Measurements from ENCODE around the gene SPSB1. TPM values are rescaled to one million over a fixed set of nuclear protein-coding genes. Genes with fewer than 3 reads are reported as not detected.

The SPSB1 gene
- total RNA-seq, 1 experiment from 2014 or later: 4.3 TPM

DNA sequence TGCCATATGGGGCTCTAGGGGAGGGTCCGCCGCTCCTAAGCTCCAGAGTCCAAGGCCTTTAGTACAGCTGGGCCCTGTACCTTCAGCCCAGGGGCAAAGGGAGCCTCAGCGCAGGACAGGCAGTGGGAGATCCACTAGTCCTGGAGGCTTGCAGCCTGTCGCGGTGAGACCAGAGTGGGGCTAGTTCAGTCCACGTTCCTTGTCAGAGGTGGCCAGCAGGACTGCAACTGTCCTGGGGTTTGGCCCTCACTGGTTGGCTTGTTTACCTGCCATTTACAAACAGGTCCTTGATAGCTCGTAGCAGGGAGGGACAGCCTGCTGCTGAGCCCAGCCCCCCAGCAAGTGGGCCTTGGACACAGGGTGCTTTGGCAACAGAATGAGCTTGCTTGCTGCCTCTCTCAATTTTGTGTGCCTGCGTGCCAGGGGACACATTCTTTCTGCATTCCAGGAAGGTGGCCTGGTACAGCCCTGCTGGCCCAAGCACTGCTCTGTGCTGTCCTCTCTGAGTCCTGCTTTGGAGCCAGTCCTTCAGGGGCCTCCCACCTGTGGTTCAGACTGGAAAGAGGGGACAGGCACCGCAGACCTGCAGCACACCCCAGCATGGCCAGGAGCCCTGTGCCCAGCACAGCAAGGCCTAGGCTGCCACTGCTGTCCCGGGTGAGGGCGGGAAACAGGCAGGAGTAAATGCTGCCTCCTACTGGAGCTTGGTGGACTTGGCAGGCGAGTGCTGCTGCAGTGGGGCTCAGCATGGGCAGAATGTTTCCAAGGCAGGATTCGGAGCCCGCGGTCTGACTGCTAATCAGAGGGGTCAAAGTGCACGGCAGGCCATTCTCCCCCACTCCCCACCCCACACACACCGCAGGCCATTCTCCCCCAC is 42.9 kb upstream of the SPSB1 start (continued):
- TF ChIP-seq MXD4 (CRISPR knock-in tag; IDR thresholded peaks at IDR 0.05; ENCODE audit: borderline replicate concordance) (no peak), ZNF281 (CRISPR knock-in tag; IDR thresholded peaks at IDR 0.05) (no peak), NFATC4 (CRISPR knock-in tag; IDR thresholded peaks at IDR 0.05) (no peak), ZNF263 (CRISPR knock-in tag; IDR thresholded peaks at IDR 0.05; ENCODE audit: low read depth) (no peak), PRRX2 (CRISPR knock-in tag; IDR thresholded peaks at IDR 0.05) (no peak), MYBL2 (CRISPR knock-in tag; IDR thresholded peaks at IDR 0.05) (no peak), ZNF396 (CRISPR knock-in tag; IDR thresholded peaks at IDR 0.05; ENCODE audit: borderline replicate concordance) (no peak), ELF4 (CRISPR knock-in tag; IDR thresholded peaks at IDR 0.05; ENCODE audit: low read depth) (no peak), TCF7 (CRISPR knock-in tag; IDR thresholded peaks at IDR 0.05; ENCODE audit: low read depth) (no peak), ZBTB21 (CRISPR knock-in tag; IDR thresholded peaks at IDR 0.05; ENCODE audit: borderline replicate concordance) (no peak; the same call in 1 of the 2 replicates), ATF1 (CRISPR knock-in tag; IDR thresholded peaks at IDR 0.05) (no peak), CREM (CRISPR knock-in tag; IDR thresholded peaks at IDR 0.05) (no peak)
- TF ChIP-seq, protein P1, sequence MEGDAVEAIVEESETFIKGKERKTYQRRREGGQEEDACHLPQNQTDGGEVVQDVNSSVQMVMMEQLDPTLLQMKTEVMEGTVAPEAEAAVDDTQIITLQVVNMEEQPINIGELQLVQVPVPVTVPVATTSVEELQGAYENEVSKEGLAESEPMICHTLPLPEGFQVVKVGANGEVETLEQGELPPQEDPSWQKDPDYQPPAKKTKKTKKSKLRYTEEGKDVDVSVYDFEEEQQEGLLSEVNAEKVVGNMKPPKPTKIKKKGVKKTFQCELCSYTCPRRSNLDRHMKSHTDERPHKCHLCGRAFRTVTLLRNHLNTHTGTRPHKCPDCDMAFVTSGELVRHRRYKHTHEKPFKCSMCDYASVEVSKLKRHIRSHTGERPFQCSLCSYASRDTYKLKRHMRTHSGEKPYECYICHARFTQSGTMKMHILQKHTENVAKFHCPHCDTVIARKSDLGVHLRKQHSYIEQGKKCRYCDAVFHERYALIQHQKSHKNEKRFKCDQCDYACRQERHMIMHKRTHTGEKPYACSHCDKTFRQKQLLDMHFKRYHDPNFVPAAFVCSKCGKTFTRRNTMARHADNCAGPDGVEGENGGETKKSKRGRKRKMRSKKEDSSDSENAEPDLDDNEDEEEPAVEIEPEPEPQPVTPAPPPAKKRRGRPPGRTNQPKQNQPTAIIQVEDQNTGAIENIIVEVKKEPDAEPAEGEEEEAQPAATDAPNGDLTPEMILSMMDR (IDR thresholded peaks at IDR 0.05): peak; percentile 72
- TF ChIP-seq, protein P2, sequence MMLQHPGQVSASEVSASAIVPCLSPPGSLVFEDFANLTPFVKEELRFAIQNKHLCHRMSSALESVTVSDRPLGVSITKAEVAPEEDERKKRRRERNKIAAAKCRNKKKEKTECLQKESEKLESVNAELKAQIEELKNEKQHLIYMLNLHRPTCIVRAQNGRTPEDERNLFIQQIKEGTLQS (CRISPR knock-in tag; conservative IDR thresholded peaks at IDR 0.05): no peak

DNA sequence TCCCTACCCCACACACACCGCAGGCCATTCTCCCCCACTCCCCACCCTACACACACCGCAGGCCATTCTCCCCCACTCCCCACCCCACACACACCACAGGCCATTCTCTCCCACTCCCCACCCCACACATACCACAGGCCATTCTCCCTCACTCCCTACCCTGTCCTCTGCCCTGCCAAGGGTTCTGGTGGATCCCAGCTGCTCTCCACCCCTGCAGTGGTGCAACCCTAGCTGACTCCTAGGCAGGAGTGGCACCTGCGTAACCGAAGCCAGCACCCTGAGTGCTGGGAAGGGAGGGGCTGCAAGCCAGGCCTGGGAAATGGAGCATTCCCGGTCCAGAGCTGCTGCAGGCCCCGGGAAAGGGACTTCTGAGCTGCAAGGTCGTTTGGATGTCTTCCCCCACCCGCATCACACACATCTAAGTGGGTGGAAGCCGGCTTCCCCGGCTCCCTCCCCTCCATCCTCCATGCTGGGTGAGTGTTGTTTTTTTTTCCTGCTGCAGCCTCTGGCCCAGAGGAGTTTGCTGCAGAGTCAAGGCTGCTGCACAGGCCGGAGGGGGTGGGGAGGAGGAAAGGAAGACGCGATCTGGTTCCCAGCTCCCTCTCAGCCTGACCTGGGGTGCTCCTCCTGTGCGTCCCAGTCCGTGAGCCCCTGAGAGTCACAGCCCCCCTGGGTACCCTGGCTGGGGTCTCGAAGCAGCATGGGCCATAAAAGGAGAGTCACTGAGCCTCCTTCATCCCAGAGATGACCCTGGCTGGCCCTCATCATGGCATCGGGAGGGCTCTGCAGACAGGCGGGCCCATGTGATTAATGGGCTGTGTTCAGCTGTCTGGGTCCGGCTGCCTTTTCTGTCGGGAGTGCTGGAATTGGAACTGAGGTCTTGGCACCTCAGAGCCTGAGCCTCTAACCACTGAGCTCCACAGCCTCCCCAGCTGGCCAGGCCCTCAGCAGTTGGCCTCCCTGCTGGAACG is 42.0 kb upstream of the SPSB1 start:
- Mint-ChIP-seq H3K4me1 (peaks cover 42% of the 10 kb centered on the region), H3K36me3 (no peaks in the 10 kb centered on the region), H3K9me3 (no peaks in the 10 kb centered on the region), H3K27me3 (ENCODE audit: low read depth) (no peaks in the 10 kb centered on the region), H3K27ac (no peak overlapping the region), H3K4me3 (no peak overlapping the region)
- DNase-seq (ENCODE audit: low spot score) (no peak), ATAC-seq (peak; percentile 23)
- TF ChIP-seq, protein P3, sequence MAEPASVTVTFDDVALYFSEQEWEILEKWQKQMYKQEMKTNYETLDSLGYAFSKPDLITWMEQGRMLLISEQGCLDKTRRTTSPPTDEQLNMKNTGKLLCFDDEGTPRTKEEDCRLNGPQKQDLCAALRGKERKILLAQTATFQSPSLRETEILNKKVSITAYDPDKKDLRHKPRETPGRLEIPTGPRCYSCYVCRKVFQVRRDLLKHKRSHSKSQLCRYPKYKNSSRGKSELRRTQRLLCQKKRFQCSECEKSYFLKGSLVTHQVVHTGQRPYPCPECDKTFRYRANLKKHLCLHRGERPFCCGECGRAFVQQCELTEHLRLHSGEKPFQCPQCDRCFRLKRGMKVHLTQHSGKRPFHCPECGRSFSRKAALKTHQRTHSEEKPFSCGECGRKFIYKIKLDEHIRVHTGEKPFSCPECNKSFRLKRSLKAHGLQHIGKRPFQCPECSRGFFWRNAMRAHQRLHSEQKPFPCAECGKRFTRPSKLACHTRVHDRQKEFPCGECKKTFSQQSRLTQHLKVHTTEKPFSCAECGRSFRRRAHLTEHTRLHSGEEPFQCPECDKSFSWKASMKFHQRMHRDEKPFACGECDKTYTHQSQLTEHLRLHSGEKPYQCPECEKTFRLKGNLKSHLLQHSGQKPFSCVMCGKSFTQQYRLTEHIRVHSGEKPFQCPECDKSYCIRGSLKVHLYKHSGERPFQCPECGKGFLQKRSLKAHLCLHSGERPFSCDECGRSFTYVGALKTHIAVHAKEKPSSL (CRISPR knock-in tag; conservative IDR thresholded peaks at IDR 0.05): no peak
- TF ChIP-seq PRRX2 (CRISPR knock-in tag; IDR thresholded peaks at IDR 0.05) (no peak), TCF7 (CRISPR knock-in tag; IDR thresholded peaks at IDR 0.05; ENCODE audit: low read depth) (no peak), IRF2 (CRISPR knock-in tag; IDR thresholded peaks at IDR 0.05; ENCODE audit: borderline replicate concordance, low read depth) (no peak), E2F5 (CRISPR knock-in tag; IDR thresholded peaks at IDR 0.05) (0 out of 2 replicates have a peak, but pooled peaks have one; percentile 7)
- TF ChIP-seq, protein P2 (CRISPR knock-in tag; conservative IDR thresholded peaks at IDR 0.05): no peak
- ChIA-PET POLR2A (interaction anchor here (0.5 to 0.7 kb wide), 2 partner anchors 109 to 149 kb away, joined by 3 to 4 read pairs; no protein-coding TSS in a partner anchor), CTCF (interaction anchor here (0.6 to 10.2 kb wide), 33 partner anchors 10 to 367 kb away, joined by 3 to 154 read pairs (median 6); partner anchors contain the start of gene H6PD)
